Spleen (tissue), 7 donors: ENCODE results near the gene CHCHD6.
A peak's percentile ranks its signal among the peaks of the same experiment; 100 is the strongest.

Experiments used
- POLR2A ChIP-seq, 3 donors: fragments of 450-650 bp; IDR thresholded peaks; one replicate each; pipeline ENCODE4 v1.5.1; 2017; ENCODE audit warnings: antibody characterized with exemption in 3 of 3, mild to moderate bottlenecking in 1 of 3
- POLR2AphosphoS5 ChIP-seq, 3 donors: sonication (generic); formaldehyde crosslinking; IDR thresholded peaks; one replicate each; pipeline ENCODE4 v1.5.1; 2017; ENCODE audit warnings: antibody characterized with exemption in 3 of 3
- TF ChIP-seq, protein P1 (sequence below), 11 experiments: fragments of 200-600 bp in 7 of 11; fragments of 450-650 bp in 4 of 11; sonication (generic) in 4 of 11; IDR thresholded peaks in 8 of 11; conservative IDR thresholded peaks in 3 of 11; 1 replicate in 7 of 11; 2 replicates in 4 of 11; pipeline versions ENCODE4 v1.4.0 to v1.8.0; 2016 to 2021; ENCODE audit warnings: antibody characterized with exemption in 11 of 11, inconsistent platforms in 4 of 11, mild to moderate bottlenecking in 1 of 11
- donor health status: DM: no; HTN: no; CAD: no; lungs with moderate emphysema.
- donor health status: DM: no; HTN: no; CAD: no.
- donor health status: DM: no; HTN: no; CAD: no.

DNA sequence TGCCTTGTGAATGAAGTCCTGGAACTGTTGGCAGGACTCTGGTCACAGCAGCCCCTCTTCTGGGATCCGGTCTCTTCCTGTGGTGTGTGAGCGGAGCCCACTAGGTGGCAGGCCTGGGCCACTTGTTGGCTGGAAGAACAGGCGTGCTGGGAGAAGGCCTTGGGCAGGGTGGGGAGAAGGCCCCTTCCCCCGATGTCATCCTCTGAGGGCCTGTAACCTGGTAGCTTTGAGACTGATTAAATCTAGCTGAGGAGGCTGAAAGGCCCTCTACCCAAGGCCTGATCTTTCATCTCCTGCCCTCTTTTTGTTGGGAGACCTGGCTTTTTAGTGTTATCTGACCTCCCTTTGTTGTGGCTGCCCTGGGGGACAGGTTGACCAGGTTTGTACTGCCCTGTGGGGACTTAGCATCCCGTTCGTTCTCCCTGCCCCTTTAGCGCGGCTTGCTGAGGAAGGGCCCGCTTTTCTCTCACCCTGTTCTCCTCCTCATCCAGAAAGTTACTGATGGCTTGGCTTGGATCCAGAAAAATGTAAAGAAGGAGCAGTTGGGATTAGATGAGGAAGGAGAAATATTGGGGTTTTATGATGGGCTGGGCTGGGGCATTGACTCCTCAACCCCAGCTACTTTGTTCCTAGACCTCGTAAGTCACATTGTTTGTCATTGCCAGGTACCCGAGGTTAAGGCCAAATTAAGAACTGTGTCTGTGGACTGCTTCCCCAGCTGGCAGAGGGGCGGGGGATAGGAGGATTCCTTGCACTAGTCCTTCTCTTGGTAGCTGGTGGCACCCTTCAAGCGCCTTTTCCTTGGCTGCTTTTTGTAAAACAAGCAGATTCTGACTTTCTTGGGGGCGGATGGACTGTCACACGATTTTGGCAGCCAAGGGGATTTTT lies 48.5 kb downstream of the CHCHD6 start:
- TF ChIP-seq, protein P1, sequence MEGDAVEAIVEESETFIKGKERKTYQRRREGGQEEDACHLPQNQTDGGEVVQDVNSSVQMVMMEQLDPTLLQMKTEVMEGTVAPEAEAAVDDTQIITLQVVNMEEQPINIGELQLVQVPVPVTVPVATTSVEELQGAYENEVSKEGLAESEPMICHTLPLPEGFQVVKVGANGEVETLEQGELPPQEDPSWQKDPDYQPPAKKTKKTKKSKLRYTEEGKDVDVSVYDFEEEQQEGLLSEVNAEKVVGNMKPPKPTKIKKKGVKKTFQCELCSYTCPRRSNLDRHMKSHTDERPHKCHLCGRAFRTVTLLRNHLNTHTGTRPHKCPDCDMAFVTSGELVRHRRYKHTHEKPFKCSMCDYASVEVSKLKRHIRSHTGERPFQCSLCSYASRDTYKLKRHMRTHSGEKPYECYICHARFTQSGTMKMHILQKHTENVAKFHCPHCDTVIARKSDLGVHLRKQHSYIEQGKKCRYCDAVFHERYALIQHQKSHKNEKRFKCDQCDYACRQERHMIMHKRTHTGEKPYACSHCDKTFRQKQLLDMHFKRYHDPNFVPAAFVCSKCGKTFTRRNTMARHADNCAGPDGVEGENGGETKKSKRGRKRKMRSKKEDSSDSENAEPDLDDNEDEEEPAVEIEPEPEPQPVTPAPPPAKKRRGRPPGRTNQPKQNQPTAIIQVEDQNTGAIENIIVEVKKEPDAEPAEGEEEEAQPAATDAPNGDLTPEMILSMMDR (IDR thresholded peaks at IDR 0.05 in 8 of 11, conservative IDR thresholded peaks at IDR 0.05 in 3 of 11): peak; percentile 62 to 89 (median 75)
- TF ChIP-seq POLR2A (IDR thresholded peaks at IDR 0.05) (no peak), POLR2AphosphoS5 (IDR thresholded peaks at IDR 0.05) (peak in 2 of 3 donors; percentile 42 to 57)
